MG63 (cell line): Measurements from ENCODE around the gene B3GNT5. TPM values are rescaled to one million over a fixed set of nuclear protein-coding genes. Genes with fewer than 3 reads are reported as not detected.

ENCODE experiments used
- DNase-seq: peaks from one replicate; pipeline ENCODE4 v3.0.0-alpha.2; 2020
- H3K27me3 ChIP-seq: fragments of 250-450 bp; sonication (Bioruptor Pico); 2 replicates; pipeline ENCODE4 v1.5.1; 2020; ENCODE audit warnings: mild to moderate bottlenecking, moderate library complexity
- H3K36me3 ChIP-seq: fragments of 250-450 bp; sonication (Bioruptor Pico); 2 replicates; pipeline ENCODE4 v1.5.1; 2020; ENCODE audit warnings: mild to moderate bottlenecking, moderate library complexity
- H3K4me3 ChIP-seq: fragments of 250-450 bp; sonication (Bioruptor Pico); 2 replicates; pipeline ENCODE4 v1.5.1; 2020; ENCODE audit warnings: mild to moderate bottlenecking, moderate library complexity
- H3K9me3 ChIP-seq: fragments of 250-450 bp; sonication (Bioruptor Pico); 2 replicates; pipeline ENCODE4 v1.5.1; 2020; ENCODE audit warnings: mild to moderate bottlenecking, moderate library complexity
- total RNA-seq: library from RNA; depleted of rRNA; stranded (reverse); fragments of >200 nt; shearing (Covaris generic); gene quantifications from 2 replicates; pipeline ENCODE4 v1.2.3, GENCODE V29; 2014; ENCODE audit warnings: low replicate concordance; rRNA removed

B3GNT5 gene
- total RNA-seq, 1 experiment from 2014 or later: 0.36 TPM

DNA sequence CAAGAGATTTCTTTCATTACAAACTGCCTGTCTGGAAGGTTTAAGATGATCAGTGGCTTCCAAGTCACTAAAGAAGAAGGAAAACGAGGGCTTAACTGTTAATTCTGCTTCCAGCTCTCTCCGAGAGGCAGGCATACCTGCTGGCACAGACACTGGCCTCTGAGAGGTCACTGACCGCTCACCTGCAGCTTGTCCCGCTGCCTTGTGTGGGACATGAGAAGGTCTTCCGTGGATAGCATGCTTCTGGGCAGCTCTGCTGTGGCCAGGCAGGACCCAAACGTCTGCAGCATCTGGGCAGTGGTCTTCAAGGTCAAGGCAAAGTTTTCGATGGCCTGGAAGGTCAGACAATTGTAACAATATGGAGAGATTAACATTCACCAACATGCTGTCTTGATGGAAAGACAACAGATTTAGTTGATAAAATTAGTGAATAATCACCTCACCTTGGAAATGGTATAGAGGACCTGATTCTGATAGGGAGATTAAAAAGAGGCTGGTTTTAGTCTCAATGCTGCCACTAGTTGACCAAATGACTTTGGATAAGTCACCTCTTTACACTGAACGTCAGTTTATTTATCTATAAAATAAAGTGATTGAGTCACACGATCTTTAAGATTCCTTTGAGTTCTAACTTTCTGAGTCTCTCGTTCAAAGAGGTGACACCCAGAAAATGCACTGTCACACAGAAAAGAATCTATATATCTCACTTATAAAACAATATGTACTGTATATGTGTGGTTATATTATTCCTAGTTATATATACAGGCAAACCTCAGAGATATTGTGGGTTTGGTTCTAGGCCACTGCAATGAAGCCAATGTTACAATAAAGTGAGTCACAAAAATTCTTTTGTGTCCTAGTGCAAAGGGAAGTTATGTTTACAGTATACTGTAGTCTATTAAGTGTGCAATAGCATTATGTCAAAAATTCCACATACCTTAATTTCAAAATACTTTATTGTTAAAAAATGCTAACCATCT, 65.1 kb downstream of the B3GNT5 start:
- Histone ChIP-seq H3K36me3 (no peaks in the 10 kb centered on the region), H3K27me3 (no peaks in the 10 kb centered on the region), H3K9me3 (no peaks in the 10 kb centered on the region), H3K4me3 (no peak overlapping the region)
- no peak for DNase-seq

DNA sequence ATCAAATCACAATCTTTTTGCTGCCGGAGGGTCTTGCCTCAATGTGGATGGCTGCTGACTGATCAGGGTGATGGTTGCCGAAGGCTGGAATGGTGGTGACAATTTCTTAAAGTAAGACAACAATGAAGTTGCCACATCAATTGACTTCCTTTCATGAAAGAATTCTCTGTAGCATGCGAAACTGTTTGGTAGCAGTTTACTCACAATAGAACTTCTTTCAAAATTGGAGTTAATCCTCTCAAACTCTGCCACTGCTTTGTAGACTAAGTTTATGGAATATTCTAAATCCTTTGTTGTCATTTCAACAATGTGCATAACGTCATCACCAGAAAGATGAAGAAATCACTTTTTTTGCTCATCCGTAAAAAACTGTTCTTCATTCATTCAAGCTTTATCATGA, 65.8 kb downstream of the B3GNT5 start:
- DNase-seq: no peak
- no peaks in the 10 kb centered on the region for H3K27me3 ChIP-seq
- H3K36me3 ChIP-seq: no peaks in the 10 kb centered on the region
- no peaks in the 10 kb centered on the region for H3K9me3 ChIP-seq
- no peak overlapping the region for H3K4me3 ChIP-seq

DNA sequence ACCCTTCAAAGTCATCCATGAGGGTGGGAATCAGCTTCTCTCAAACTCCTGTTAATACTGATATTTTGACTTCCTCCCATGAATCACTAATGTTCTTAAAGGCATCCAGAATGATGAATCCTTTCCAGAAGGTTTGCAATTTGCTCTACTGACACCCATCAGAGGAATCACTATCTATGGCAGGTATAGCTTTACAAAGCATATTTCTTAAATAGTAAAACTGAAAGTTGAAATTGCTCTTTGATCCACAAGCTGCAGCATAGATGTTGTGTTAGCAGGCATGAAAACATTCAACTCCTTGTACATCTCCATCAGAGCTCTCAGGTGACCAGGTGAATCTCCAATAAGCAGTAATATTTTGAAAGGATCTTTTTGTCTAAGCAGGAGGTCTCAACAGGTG, 66.3 kb downstream of the B3GNT5 start:
- Histone ChIP-seq H3K4me3 (no peak overlapping the region), H3K36me3 (no peaks in the 10 kb centered on the region), H3K9me3 (no peaks in the 10 kb centered on the region), H3K27me3 (no peaks in the 10 kb centered on the region)
- DNase-seq: no peak

Other genes with a start within 250 kb of the B3GNT5 start
- 19.8 and 37.4 TPM in 2 replicates for gene MCCC1, start 153.8 kb upstream of the B3GNT5 start, total RNA-seq
- gene LAMP3, start 90.5 kb upstream of the B3GNT5 start, total RNA-seq: 0.53 TPM in 1 of 2 replicates, not detected in the other
- gene MCF2L2, start 175.4 kb downstream of the B3GNT5 start, total RNA-seq: not detected in 2 replicates